Measurements from ENCODE around the gene RPTOR. TPM values are rescaled to one million over a fixed set of nuclear protein-coding genes. Genes with fewer than 3 reads are reported as not detected.

RPTOR gene
- total RNA-seq, 1 donor from 2014 or later = 19.0 TPM

DNA sequence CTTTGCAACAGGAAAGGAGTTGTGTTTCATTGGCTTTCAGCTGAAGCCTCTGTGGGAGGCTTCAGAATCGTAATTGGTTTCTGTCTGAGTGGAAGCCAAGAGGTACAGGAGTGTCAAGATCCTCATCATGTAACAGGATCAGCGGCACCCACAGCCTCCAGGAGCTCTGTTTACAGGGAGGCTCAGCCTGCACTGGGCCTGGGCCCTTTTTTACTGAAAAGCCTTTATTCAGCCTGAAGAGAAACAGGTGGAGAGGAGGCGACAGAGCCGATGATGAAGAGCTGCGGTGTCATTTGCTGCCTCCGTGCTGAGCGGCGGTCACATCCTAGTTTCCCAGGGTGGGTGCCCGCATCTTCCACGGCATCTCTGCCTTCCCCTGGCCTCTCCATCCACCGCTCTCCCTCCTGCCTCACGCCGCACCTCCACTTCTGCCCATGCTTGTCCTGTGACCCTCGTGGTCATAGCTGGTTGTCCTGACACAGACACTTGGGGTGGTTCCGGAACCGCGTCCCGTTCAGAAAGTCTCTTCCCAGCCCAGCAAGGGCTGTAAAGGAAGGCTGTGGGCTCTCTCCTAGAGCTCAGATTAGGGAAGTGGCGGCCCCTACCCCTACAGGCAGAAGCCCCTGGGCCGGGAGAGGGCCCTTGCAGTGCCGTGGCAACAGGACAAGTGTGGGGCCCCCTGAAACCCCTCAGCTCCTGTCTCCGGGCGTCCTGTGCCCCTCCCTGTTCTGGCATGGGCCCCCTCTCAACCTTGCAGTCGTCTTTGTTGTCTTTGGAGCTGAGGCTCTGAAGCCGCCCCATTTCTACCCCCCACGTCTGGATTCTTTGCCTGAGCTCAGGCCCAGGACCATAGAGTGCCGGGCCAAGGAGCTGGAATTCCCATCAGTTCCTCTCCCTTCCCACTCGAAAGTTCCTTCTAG is 393.1 kb downstream of the RPTOR start:
- ATAC-seq (ENCODE audit: poor library complexity) (no peak), DNase-seq (peak; percentile 30)
- intact Hi-C loops (cut with DNase I) = no loop called here

DNA sequence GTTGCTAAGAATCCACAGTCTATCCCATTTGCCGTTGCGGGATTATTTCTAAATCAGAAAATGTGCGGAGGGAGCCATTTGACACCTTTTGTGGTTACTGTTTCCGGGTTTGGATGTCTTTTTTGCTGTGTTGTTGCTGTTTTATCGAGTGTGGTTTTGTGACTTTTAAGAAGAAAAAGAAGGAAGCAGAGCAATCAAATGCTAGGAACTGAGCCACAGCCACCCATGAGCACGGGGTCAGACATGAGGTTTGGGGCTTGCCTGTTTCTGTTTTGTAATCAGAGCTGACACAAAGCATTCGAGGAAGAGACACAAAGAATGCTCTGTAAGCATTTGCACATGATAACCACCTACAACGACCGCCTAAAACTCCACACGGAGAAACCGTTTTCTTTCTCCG is 393.9 kb downstream of the RPTOR start:
- intact Hi-C loops (cut with DNase I) = no loop called here
- ATAC-seq (ENCODE audit: poor library complexity) = no peak
- DNase-seq = peak; percentile 11

DNA sequence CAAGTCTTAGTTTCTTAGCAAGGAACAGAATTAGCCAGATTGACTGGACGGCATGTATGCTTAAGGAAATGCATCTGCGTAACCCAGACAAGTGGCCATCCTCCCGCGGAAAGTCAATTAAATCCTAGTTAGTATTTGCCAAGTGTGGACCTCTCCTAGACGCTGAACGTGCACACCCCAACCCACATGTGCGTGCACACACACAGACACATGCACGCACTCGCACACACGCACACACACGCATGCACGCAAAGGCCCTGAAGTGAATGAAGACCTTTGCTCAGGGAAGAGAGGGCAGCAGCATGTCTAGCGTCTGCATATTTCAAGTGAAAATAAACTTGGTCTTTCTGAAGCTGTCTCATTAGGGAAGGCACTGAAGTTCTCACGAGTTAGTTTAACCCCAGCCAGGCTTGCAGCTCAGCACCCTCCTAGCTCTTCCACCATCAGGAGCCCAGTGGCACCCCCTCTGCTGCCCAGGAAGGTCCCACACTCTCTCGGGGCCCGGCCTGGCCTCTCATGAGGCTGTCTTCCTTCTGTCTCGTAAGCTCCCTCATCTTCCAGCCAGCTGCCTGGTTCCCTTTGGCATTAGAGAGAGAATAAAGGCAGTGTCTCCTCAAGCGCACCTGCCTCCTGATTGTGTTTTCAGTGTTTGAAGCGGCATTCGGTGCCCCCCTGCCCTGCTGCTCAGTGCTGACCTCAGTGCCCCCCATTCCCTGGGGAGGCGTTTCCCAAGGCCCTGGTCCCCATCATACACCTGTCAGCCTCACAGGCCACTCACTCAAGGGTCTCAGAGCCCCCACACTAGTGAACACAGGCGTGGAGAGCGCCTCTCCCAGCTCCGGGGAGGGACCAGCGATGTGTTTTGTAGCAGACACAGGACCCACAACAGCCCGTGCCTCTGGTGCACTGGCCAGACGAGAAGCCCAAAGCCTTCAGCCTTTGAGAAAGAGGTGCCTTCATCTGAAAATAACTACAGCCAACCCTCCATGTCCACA is 394.8 kb downstream of the RPTOR start:
- no peak for ATAC-seq (ENCODE audit: poor library complexity)
- peak; percentile 18 for DNase-seq
- intact Hi-C loops (cut with DNase I) = no loop called here

DNA sequence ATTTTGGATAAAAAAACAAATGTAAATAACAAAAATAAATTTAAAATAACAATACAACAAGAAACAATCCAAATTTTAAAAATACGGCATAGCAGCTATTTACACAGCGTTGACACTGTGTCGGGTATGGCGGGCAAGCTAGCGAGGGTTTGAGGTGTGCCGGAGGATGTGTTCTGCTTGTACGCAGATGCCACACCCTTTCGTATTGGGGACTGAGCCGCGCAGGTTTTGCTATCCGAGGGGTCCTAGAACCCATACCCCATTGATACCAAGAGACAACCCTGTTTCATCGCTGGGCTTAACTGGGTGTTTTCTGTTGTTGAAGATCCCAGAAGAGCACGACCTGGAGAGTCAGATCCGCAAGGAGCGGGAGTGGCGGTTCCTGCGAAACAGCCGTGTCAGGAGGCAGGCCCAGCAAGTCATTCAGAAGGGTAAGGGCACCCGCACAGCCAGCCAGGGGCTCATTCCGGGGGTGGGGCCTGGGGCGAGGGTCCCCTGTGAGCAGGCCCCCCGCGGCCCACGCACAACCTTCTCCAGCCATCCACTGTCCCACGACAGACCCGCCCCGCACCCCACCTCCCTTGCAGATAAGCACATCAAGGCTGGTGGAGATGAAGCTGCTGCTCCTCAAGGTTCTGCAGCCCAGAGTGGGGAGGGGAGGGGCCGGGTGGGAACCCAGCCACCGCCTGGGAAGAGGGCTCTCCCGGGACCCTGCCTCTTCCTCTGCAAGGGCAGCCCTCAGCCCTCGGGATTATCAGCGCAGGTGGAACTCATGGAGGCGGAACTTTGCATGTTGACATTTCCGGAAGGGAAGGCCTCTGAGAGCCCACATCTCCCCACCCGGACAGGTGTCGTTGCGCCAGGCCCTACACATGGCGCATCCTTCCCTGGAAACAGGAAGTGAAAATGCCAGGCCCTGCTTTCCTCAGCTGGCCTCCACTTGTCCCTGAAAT is 395.8 kb downstream of the RPTOR start:
- DNase-seq = peak; percentile 40
- no peak for ATAC-seq (ENCODE audit: poor library complexity)
- intact Hi-C loops (cut with DNase I) = no loop called here

DNA sequence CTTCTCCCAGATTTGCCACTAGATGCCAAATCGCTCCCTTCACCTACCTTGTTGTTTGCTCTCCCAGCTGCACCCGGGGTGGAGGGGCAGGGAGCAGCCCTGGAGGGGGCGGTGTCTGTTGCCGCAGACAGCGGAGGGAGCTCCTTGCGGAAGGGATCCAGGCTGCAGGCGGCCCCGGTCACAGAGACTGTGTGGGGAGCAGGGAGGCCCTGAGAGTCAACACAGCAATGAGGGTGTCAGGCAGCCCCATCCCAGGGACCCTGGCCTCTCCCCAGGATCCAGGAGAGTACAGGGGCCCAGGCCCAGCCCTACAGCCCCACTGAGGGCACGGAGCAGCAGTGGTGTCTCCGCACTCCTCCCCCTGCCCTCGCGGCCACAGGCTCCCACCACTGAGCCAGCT is 396.5 kb downstream of the RPTOR start:
- DNase-seq (peak; percentile 39), ATAC-seq (ENCODE audit: poor library complexity) (no peak)
- intact Hi-C loops (cut with DNase I) = no loop called here

DNA sequence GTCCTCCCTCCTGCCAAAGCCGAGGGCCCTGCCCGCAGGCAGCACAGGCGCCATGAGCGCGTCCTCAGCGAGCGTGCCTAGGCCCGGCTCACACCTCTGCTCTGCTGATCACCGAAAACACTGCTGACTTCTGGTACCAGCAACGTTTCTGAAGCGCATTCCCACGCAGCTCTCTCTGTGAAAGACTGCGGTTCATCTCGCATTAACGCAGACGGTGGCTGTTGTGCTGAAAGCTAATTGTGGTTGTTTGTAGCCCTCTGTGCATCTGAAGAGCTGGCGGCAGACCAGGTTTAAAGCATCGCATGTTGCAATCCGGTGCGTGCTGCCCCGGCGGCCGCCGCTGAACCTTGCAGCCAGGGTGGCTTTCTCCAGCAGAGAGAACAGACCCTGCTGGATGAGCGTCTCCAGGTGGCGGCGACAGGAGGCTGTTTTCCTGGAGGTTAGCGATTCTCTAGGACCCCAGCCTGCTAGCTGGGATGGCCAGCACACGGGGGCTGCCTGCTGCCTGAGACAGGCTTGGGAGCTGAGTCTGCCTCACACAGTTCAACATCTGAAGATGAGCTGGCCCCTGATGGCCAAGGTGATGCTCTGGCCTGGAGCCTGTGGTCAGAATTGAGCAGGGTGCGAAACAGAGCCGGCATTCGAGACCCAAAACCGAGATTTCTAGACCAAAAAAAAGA is 397.2 kb downstream of the RPTOR start:
- intact Hi-C loops (cut with DNase I) = no loop called here
- ATAC-seq (ENCODE audit: poor library complexity) (peak; percentile 48), DNase-seq (peak; percentile 60)

DNA sequence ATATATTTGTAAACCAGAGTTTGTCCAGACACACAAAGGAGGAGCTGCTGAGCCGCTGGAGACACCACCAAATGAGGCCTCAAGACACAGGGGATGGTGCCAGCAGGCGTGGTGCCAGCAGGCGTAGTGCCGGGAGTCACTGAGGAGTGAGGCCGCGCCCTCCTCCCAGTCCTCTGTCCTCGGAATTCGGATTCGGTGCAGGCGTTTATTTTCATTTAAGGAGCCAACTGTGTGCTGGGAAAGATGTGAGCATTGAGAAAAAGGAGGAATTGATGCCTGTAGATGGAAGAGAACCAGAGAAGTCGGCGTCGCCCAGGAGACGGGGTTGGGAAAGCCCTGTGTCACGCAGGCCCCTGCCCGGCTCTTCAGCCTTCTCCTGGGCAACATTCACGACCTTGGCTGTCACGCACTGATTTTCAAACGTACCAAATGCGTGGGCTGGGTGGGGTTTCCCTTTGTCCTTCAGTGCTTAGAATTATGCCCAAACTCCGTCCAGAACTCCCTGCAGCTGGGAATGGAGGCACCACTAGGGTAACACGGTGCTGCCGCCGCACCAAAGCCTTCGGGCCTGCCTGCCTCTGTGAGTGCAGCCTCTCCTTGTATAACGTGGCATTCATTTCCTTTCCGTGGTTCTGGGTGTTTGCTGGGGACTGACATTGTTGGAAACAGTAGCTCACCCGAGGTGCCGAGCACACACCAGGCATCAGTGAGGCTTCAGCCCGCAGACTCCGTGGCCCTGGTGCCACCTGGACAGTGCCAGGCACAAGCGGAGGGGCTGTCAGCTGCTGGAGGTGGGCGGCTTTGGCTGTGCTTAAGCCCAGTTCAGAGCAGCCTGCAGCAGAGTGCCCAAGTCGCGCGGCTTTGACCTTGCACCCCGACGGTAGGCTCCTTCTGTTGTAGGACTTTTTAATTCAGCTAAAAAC is 398.0 kb downstream of the RPTOR start:
- intact Hi-C loops (cut with DNase I) = no loop called here
- ATAC-seq (ENCODE audit: poor library complexity) (peak; percentile 95), DNase-seq (peak; percentile 97)

DNA sequence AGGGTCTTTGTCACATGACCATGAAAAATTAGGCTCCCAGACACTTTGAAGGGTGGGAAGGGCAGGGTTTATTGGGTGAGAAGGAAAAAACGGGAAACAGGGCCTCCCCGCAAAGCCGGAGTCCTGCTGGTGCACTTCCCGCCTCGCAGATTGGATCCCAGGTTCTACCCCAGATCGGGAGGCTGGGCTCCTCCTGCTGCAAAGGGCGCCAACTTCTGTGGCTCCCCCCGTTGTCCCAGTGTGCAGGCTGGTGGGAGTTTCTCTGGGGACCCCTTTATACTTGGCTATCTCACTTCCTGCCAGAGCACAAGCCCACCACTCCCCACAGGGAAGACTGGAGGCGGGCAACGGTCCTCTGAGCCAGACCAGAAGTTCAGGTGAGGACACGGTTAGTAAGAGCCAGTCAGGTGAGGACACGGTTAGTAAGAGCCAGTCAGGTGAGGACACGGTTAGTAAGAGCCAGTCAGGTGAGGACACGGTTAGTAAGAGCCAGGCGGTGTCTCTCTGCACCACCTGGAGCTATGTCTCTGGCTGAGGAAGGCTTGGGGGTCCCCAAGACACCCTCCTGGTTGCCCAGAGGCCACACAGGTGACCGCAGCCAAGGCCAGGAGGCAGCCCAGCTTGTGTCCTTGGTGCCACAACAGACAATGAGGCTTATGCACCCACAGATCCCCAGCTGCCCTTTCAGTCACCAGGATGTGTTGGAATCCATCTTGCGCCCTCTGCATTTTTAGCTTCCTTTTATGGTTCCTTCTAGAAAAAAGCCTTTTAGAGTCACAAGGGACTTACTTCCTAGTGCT is 398.9 kb downstream of the RPTOR start:
- ATAC-seq (ENCODE audit: poor library complexity) (no peak), DNase-seq (peak; percentile 25)
- intact Hi-C loops (cut with DNase I) = no loop called here

DNA sequence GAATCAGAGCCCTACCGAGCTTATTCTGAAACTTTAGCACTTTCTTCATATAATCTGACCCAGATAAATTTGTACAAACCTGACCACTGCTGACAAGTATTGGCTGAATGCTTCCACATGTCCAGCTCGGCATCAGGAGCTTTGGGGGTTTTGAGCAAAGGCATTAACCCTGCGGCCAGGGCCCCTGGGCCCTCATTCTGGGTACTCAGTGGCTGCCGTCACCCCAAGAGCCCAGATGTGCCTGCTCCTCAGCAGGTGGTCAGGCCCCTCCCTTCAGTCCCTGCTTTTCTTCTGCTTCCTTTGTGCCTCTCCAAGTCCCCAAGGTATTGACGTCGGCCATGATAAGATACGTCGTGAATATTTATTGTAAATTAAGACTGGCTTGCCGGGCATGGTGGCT is 399.7 kb downstream of the RPTOR start:
- ATAC-seq (ENCODE audit: poor library complexity) = no peak
- intact Hi-C loops (cut with DNase I) = no loop called here

DNA sequence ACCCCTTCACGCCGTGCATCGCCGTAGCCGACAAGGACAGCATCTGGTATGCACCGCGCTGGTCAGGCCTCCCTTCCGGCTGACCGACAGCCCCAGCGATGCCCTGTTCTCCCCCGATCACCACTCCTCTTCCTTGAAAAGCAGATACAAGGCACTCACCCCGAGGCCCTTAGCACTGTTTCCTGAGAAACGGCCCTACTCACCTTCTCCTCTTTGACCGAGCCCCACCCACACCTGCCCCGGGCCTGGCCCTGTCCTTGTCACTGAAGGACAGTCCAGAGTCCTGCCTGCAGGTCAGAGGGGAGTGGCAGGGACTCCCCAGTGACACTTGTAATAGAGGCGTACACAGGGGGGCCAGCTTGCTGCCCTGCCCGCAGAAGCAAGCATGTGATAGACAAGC is 401.1 kb downstream of the RPTOR start:
- intact Hi-C loops (cut with DNase I) = no loop called here
- peak; percentile 24 for DNase-seq
- no peak for ATAC-seq (ENCODE audit: poor library complexity)

More for the DNA sequence above, 399.7 kb downstream of the RPTOR start:
- DNase-seq = peak; percentile 32

DNA sequence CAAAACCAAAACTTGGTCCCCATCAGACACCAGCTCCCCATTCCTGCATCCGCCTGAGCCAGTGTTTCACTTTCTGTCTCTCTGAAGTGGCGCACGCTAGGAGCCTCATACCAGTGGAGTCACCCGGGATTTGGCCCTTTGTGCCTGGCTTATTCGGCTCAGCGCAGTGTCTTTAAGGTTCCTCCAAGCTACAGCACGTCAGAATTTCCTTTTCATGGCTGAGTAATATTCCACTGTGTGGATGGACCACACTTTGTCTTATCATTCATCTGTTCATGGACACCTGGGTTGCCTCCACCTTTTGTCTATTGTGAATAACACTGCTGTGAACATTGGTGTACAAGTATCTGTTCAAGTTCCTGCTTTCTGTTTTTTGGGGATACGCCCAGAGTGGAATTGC is 401.8 kb downstream of the RPTOR start:
- ATAC-seq (ENCODE audit: poor library complexity) (no peak), DNase-seq (no peak)
- intact Hi-C loops (cut with DNase I) = no loop called here

DNA sequence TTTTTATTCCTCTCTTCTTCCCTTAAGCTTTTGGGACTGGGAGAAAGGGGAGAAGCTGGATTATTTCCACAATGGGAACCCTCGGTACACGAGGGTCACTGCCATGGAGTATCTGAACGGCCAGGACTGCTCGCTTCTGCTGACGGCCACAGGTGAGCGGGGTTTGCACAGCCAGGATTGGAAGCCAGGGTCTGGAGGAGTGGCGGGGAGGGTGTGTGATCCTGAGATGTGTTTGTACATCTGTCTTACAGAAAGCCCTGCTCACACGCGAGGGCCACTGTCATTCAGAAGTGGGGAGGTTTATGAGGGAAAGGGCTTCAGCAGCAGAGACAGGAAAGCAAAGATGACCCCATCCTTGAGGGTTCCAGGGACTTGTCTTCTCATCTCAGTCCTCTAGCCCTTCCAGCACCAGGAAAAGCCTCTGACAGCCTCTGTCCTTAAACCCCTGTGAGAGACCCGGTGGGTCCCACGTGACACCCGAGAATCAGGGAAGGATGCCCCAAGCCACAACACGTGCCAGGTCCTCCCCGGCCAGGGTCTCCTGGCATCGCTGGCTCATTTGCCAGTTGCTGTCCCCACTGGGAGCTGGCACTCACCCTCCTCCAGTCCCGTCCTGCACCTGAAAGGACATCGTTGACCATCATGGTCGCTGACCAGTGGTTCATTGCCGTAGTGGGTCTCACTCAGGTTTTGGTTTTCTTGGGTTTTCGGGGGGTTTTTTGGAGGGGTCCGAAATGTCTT is 402.7 kb downstream of the RPTOR start:
- ATAC-seq (ENCODE audit: poor library complexity) = no peak
- intact Hi-C loops (cut with DNase I) = no loop called here
- DNase-seq = peak; percentile 27

DNA sequence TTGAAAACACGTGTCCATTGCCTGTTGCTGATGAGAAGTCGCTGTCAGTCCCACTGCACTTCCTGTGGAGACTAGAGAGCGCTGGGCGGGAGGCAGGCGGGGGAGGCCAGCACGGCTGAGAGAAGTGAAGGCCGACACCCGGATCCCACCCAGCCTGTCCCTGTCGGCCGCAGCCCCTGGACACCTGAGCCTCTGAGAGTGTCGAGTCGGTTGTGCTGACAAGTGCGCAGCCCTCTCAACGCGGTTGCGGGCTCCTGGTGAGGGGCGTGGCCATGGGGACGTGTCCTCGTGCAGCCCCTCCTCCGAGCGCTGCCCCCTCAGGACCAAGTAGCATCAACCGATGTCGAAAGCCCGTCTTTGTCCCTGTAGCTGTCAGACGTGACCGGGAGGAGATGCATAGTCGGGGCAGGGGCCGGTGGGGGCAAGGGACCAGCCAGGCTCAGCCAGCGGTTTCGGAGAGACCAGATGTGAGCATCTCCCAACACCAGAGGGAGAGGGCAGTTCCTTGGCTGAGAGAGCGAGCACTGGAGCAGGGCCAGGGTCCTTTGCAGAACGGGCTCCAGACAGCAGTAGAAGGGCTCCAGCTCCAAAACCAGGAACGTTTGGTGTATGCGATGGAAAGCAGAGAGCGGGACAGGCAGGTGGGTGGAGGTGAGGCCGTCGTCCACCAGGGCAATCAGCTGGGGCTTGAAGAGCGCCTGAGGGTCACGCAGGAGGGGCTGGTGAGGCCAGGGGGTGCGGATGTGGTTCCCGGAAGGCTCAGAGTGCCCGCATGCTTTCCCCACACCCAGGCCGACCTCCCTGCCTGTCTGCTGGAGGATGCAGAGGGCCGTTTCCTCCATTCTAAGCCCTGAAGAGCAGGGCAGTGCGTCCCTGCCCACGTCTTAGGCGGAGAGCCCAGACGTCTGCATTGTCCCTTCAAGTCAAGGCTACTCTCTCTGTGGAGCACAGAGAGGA is 403.7 kb downstream of the RPTOR start:
- DNase-seq = peak; percentile 40
- ATAC-seq (ENCODE audit: poor library complexity) = peak; percentile 32
- intact Hi-C loops (cut with DNase I) = no loop called here

DNA sequence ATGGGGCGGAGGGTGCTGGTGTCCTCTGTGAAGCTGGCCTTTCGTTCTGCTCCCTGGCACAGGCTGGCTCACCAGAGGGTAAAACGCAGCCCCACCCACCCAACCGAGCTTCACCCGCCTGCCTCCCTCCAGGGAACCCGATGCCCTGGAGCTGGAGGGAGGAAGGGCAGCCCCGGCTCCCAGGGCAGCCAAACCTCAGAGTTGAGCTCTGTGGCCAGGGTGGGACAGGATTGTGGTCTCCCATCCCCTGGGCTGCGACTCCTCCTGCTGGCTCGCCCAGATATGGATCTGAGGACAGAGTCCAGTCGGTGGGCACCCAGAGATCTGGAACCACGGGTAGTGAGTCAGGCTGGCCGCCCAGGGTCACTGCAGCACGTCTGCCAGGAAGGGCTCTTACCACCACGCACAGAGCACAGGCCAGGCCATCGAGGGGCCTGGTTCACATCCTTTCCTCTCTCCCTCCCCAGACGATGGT is 404.4 kb downstream of the RPTOR start:
- ATAC-seq (ENCODE audit: poor library complexity) = no peak
- peak; percentile 23 for DNase-seq
- intact Hi-C loops (cut with DNase I) = no loop called here

Measured in Right ventricle myocardium superior (tissue), 1 donor.